ENCODE measurements around the gene ST3GAL5. TPM values are rescaled to one million over a fixed set of nuclear protein-coding genes. Genes with fewer than 3 reads are reported as not detected.

The ST3GAL5 gene
- total RNA-seq, 2 experiments from 2014 or later, result 43.4 to 46.7 TPM

GRCh38 chr2:85872536-85873161 is 16.1 kb downstream of the ST3GAL5 start:
- peaks cover 37% of the 10 kb centered on the region for H3K4me1 Mint-ChIP-seq (ENCODE audit: low read depth)
- ChIA-PET CTCF (interaction anchor here (1.5 to 2.2 kb wide), 3 partner anchors 12 to 45 kb away, joined by 4 to 7 read pairs (median 5); no protein-coding TSS in a partner anchor), POLR2A (no interaction called here)
- no peaks in the 10 kb centered on the region for H3K27me3 Mint-ChIP-seq (ENCODE audit: low read depth)
- peaks cover 24% of the 10 kb centered on the region for H3K36me3 Mint-ChIP-seq (ENCODE audit: low read depth)
- no peak for DNase-seq
- H3K9me3 Mint-ChIP-seq (ENCODE audit: insufficient read depth), result no peaks in the 10 kb centered on the region
- no peak overlapping the region for H3K27ac Mint-ChIP-seq
- H3K4me3 Mint-ChIP-seq, result no peak overlapping the region
- no peak for ATAC-seq

GRCh38 chr2:85871494-85872164 is 17.2 kb downstream of the ST3GAL5 start:
- Mint-ChIP-seq H3K4me1 (ENCODE audit: low read depth) (peaks cover 39% of the 10 kb centered on the region), H3K9me3 (ENCODE audit: insufficient read depth) (no peaks in the 10 kb centered on the region), H3K27me3 (ENCODE audit: low read depth) (no peaks in the 10 kb centered on the region), H3K36me3 (ENCODE audit: low read depth) (peaks cover 27% of the 10 kb centered on the region), H3K27ac (no peak overlapping the region), H3K4me3 (no peak overlapping the region)
- POLR2A ChIA-PET, result no interaction called here
- ATAC-seq (no peak), DNase-seq (no peak)
- CTCF ChIA-PET, result interaction anchor here (2.2 kb wide), 1 partner anchor 44 kb away, joined by 7 read pairs; no protein-coding TSS in a partner anchor

GRCh38 chr2:85868822-85869221 is 20.0 kb downstream of the ST3GAL5 start:
- POLR2A ChIA-PET, result no interaction called here
- no peak for ATAC-seq
- H3K9me3 Mint-ChIP-seq (ENCODE audit: insufficient read depth), result no peaks in the 10 kb centered on the region

GRCh38 chr2:85867556-85868292 is 21.1 kb downstream of the ST3GAL5 start:
- POLR2A ChIA-PET, result no interaction called here
- no peak overlapping the region for H3K27ac Mint-ChIP-seq

More at GRCh38 chr2:85868822-85869221, 20.0 kb downstream of the ST3GAL5 start:
- peaks cover 25% of the 10 kb centered on the region for H3K36me3 Mint-ChIP-seq (ENCODE audit: low read depth)
- H3K4me1 Mint-ChIP-seq (ENCODE audit: low read depth), result peaks cover 37% of the 10 kb centered on the region
- CTCF ChIA-PET, result interaction anchor here (1.0 to 1.1 kb wide), 3 partner anchors 18 to 211 kb away, joined by 3 read pairs; partner anchors contain the start of gene ST3GAL5
- no peak for DNase-seq
- H3K27me3 Mint-ChIP-seq (ENCODE audit: low read depth), result no peaks in the 10 kb centered on the region
- no peak overlapping the region for H3K27ac Mint-ChIP-seq
- H3K4me3 Mint-ChIP-seq, result no peak overlapping the region

GRCh38 chr2:85867121-85867520 is 21.7 kb downstream of the ST3GAL5 start:
- Mint-ChIP-seq H3K36me3 (ENCODE audit: low read depth) (peaks cover 31% of the 10 kb centered on the region), H3K27me3 (ENCODE audit: low read depth) (no peaks in the 10 kb centered on the region), H3K4me3 (no peak overlapping the region), H3K9me3 (ENCODE audit: insufficient read depth) (no peaks in the 10 kb centered on the region), H3K4me1 (ENCODE audit: low read depth) (peaks cover 45% of the 10 kb centered on the region), H3K27ac (no peak overlapping the region)
- DNase-seq (no peak), ATAC-seq (no peak)
- POLR2A ChIA-PET, result interaction anchor here (0.7 kb wide), 1 partner anchor 230 kb away, joined by 3 read pairs; no protein-coding TSS in a partner anchor
- CTCF ChIA-PET, result interaction anchor here (1.3 to 3.3 kb wide), 4 partner anchors 20 to 213 kb away, joined by 4 to 11 read pairs (median 5); no protein-coding TSS in a partner anchor

More at GRCh38 chr2:85867556-85868292, 21.1 kb downstream of the ST3GAL5 start:
- CTCF ChIA-PET, result interaction anchor here (1.7 kb wide), 1 partner anchor 40 kb away, joined by 6 read pairs; no protein-coding TSS in a partner anchor
- Mint-ChIP-seq H3K27me3 (ENCODE audit: low read depth) (no peaks in the 10 kb centered on the region), H3K4me3 (no peak overlapping the region), H3K4me1 (ENCODE audit: low read depth) (peaks cover 40% of the 10 kb centered on the region), H3K36me3 (ENCODE audit: low read depth) (peaks cover 30% of the 10 kb centered on the region), H3K9me3 (ENCODE audit: insufficient read depth) (no peaks in the 10 kb centered on the region)
- ATAC-seq (no peak), DNase-seq (no peak)

- H3K4me1 Mint-ChIP-seq (ENCODE audit: low read depth), result peaks cover 53% of the 10 kb centered on the region
These were observed 22.6 kb downstream of the ST3GAL5 start for GRCh38 chr2:85866165-85866659.

DNA sequence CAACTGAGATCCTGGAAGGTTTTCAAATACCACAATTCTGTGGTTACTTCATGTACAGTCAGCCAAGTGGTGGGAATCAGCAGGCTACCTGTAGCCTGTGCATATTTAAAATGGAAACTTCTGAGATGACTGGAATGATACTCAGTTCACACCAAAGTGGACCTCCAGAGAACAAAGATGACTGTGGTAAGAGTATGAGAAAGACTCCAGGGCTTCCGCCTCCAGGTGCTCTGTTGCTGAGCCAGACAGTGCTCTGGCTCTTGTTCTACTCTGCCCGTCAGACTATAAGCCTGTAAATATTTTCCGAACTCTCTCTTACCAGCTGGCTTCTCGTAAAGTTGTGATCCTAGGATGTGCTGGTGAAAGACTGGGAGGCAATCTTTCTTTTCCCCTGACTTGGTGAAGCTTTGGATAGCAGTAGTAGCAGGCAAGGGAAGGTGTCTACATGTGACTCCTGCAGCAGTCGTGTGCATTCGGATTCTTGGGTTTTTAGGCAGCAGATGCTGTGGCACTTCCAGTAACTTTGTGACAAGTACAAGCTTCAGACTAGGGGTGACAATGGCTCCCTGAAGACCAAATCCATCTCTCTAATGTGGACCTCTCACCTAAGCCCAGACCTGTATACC is 23.1 kb downstream of the ST3GAL5 start:
- H3K9me3 Mint-ChIP-seq (ENCODE audit: insufficient read depth), result no peaks in the 10 kb centered on the region
- no peak for ATAC-seq
- no peaks in the 10 kb centered on the region for H3K27me3 Mint-ChIP-seq (ENCODE audit: low read depth)
- H3K27ac Mint-ChIP-seq, result no peak overlapping the region
- H3K4me1 Mint-ChIP-seq (ENCODE audit: low read depth), result peaks cover 59% of the 10 kb centered on the region
- DNase-seq, result no peak
- H3K36me3 Mint-ChIP-seq (ENCODE audit: low read depth), result peaks cover 43% of the 10 kb centered on the region
- CTCF ChIA-PET, result interaction anchor here (1.0 to 3.3 kb wide), 9 partner anchors 8 to 215 kb away, joined by 3 to 16 read pairs (median 4); partner anchors contain the start of gene ST3GAL5
- POLR2A ChIA-PET, result no interaction called here
- no peak overlapping the region for H3K4me3 Mint-ChIP-seq

More at GRCh38 chr2:85866165-85866659, 22.6 kb downstream of the ST3GAL5 start:
- Mint-ChIP-seq H3K9me3 (ENCODE audit: insufficient read depth) (no peaks in the 10 kb centered on the region), H3K27me3 (ENCODE audit: low read depth) (no peaks in the 10 kb centered on the region), H3K4me3 (no peak overlapping the region), H3K27ac (no peak overlapping the region), H3K36me3 (ENCODE audit: low read depth) (peaks cover 37% of the 10 kb centered on the region)
- ChIA-PET CTCF (interaction anchor here (1.1 to 3.3 kb wide), 7 partner anchors 21 to 214 kb away, joined by 3 to 11 read pairs (median 4); no protein-coding TSS in a partner anchor), POLR2A (no interaction called here)
- ATAC-seq (no peak), DNase-seq (no peak)

DNA sequence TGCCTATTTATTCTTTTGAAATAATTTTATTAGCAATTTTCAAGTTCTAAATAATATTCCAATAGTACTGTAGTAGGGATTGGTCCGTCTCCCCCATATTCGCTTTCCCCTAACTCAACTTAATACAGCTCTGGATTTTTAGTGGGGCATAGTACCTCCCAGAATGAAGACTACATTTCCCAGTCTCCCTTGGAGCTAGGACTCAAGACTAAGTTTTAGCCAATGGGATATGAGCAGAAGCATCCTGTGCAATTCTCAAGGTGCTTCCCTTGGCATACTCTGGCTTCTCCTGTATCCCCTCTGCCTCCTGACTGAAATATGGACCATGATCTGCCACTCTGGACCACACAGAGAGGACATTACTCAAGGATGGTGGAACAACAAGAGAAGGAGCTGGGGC is 24.1 kb downstream of the ST3GAL5 start:
- Mint-ChIP-seq H3K36me3 (ENCODE audit: low read depth) (peaks cover 45% of the 10 kb centered on the region), H3K27ac (no peak overlapping the region), H3K4me3 (no peak overlapping the region), H3K9me3 (ENCODE audit: insufficient read depth) (no peaks in the 10 kb centered on the region), H3K4me1 (ENCODE audit: low read depth) (peaks cover 65% of the 10 kb centered on the region), H3K27me3 (ENCODE audit: low read depth) (no peaks in the 10 kb centered on the region)
- DNase-seq (no peak), ATAC-seq (no peak)
- ChIA-PET CTCF (interaction anchor here (1.0 to 3.3 kb wide), 7 partner anchors 9 to 215 kb away, joined by 3 to 16 read pairs (median 7); partner anchors contain the start of gene ST3GAL5), POLR2A (no interaction called here)

DNA sequence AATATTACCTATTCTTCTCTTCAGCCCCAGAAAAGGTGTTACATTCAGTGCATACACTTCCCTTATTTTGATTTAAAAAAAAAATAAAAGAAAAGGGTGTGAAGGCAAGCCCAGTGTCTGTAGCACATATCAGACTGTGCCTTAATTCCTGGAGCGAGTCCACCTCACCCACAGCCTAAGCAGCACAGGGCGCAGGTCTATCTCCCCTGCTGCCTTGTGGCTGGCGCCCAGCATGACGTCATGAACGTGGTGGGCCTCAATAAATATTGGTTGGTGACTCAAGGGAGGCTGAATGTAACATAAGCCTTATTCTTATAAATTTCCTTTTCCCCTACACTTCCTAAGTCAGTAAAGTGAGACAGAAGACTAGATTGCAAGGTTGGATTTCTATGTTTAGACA is 26.4 kb downstream of the ST3GAL5 start:
- ATAC-seq, result peak; percentile 52
- Mint-ChIP-seq H3K4me3 (no peak overlapping the region), H3K27me3 (ENCODE audit: low read depth) (no peaks in the 10 kb centered on the region), H3K27ac (peak overlapping the region; percentile 67), H3K4me1 (ENCODE audit: low read depth) (peaks cover 62% of the 10 kb centered on the region), H3K36me3 (ENCODE audit: low read depth) (peaks cover 50% of the 10 kb centered on the region), H3K9me3 (ENCODE audit: insufficient read depth) (no peaks in the 10 kb centered on the region)
- POLR2A ChIA-PET, result no interaction called here
- CTCF ChIA-PET, result interaction anchor here (1.0 to 1.2 kb wide), 3 partner anchors 9 to 35 kb away, joined by 3 to 4 read pairs (median 4); no protein-coding TSS in a partner anchor
- DNase-seq, result no peak

DNA sequence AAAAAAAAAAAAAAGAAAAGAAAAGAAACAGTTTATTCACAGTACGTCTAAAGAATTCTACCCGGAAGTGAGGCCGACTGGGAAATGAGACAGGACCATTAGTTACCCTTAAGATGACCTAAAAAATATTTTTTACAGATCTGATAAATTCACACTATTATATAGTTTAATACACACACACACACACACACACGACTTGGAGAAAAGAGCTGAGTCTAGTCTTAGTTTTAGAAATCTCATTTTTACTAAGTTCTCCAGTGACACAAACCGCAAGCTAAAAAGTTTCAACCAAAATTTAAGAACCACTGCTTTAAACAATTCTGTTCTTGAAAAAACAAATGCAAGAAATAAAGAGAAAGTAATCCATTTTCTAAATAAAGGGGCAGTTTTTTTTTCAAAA is 27.1 kb downstream of the ST3GAL5 start:
- no peaks in the 10 kb centered on the region for H3K27me3 Mint-ChIP-seq (ENCODE audit: low read depth)
- H3K27ac Mint-ChIP-seq, result peak overlapping the region; percentile 81
- ATAC-seq (no peak), DNase-seq (no peak)
- H3K9me3 Mint-ChIP-seq (ENCODE audit: insufficient read depth), result no peaks in the 10 kb centered on the region
- ChIA-PET POLR2A (no interaction called here), CTCF (interaction anchor here (0.6 to 1.0 kb wide), 3 partner anchors 26 to 34 kb away, joined by 4 read pairs; partner anchors contain the start of gene ST3GAL5)
- peaks cover 54% of the 10 kb centered on the region for H3K4me1 Mint-ChIP-seq (ENCODE audit: low read depth)
- peak overlapping the region; percentile 42 for H3K4me3 Mint-ChIP-seq
- H3K36me3 Mint-ChIP-seq (ENCODE audit: low read depth), result peaks cover 52% of the 10 kb centered on the region

DNA sequence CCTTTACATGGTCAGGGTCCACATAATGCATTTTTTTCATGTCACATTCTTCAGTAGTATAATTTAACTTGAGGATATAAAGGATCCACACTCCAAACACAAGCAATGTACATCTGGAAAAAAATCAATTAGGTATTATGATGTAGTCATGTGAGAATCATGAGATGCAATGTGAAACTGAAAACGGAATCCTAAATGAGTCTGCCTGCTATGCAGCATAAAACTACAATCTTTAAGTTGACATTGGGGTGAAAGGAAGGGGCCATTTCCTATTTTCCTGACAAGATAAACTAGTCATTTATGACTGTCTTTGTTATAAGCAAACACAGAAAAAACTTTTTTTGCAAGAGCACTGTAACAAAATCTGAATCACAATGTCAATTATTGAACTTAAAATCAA is 27.6 kb downstream of the ST3GAL5 start:
- Mint-ChIP-seq H3K27ac (peak overlapping the region; percentile 81), H3K4me1 (ENCODE audit: low read depth) (peaks cover 49% of the 10 kb centered on the region), H3K4me3 (peak overlapping the region; percentile 42), H3K27me3 (ENCODE audit: low read depth) (no peaks in the 10 kb centered on the region), H3K9me3 (ENCODE audit: insufficient read depth) (no peaks in the 10 kb centered on the region), H3K36me3 (ENCODE audit: low read depth) (peaks cover 55% of the 10 kb centered on the region)
- ATAC-seq (peak; percentile 67), DNase-seq (no peak)
- ChIA-PET CTCF (interaction anchor here (0.7 to 1.9 kb wide), 2 partner anchors 27 kb away, joined by 4 to 7 read pairs; no protein-coding TSS in a partner anchor), POLR2A (no interaction called here)

All from activated CD8-positive, alpha-beta T cell treated with anti-CD3 and anti-CD28 coated beads, Interleukin-2, amount 10 ng/mL, durations not matched to agents 7 days and 5 days (primary cell).